NCI-H226 (cell line): Measurements from ENCODE around the gene CD8A.
"Not testable (repeated sequence)": the region's sequence is repeated elsewhere in the genome, so short reads cannot be mapped to it uniquely, and the experiment has no call there.

Source experiments
- DNase-seq: peaks from one replicate; pipeline ENCODE4 v3.0.0-alpha.2; 2015

The CD8A gene

GRCh38 chr2:86775338-86775737, 15.4 kb downstream of the CD8A start:
- no peak for DNase-seq

GRCh38 chr2:86774862-86775261, 15.9 kb downstream of the CD8A start:
- DNase-seq, result no peak

- DNase-seq, result no peak
These were observed 18.1 kb downstream of the CD8A start for GRCh38 chr2:86772611-86773010.

- DNase-seq, result no peak
These were observed 19.9 kb downstream of the CD8A start for GRCh38 chr2:86770816-86771301.

- no peak for DNase-seq
These were observed 20.9 kb downstream of the CD8A start for GRCh38 chr2:86769838-86770237.

GRCh38 chr2:86768189-86768949, 22.3 kb downstream of the CD8A start:
- peak; percentile 56 for DNase-seq

GRCh38 chr2:86765310-86765695, 25.4 kb downstream of the CD8A start:
- DNase-seq, result no peak

- no peak for DNase-seq
These were observed 25.9 kb downstream of the CD8A start for GRCh38 chr2:86764661-86765309.

- no peak for DNase-seq
These were observed 30.3 kb downstream of the CD8A start for GRCh38 chr2:86760371-86760770.

GRCh38 chr2:86758405-86758804, 32.3 kb downstream of the CD8A start:
- DNase-seq, result no peak

- no peak for DNase-seq
These were observed 37.1 kb downstream of the CD8A start for GRCh38 chr2:86753606-86754005.

- no peak for DNase-seq
These were observed 37.8 kb downstream of the CD8A start for GRCh38 chr2:86752934-86753333.

- DNase-seq, result no peak
These were observed 38.9 kb downstream of the CD8A start for GRCh38 chr2:86751778-86752177.

- no peak for DNase-seq
These were observed 40.4 kb downstream of the CD8A start for GRCh38 chr2:86750240-86750839.

- DNase-seq, result peak; percentile 26
These were observed 42.7 kb downstream of the CD8A start for GRCh38 chr2:86747711-86748639.

GRCh38 chr2:86746939-86747338, 43.8 kb downstream of the CD8A start:
- DNase-seq, result no peak

- DNase-seq, result no peak
These were observed 46.6 kb downstream of the CD8A start for GRCh38 chr2:86744152-86744551.

GRCh38 chr2:86741889-86742498, 48.7 kb downstream of the CD8A start:
- DNase-seq, result not testable (repeated sequence)

- DNase-seq, result not testable (repeated sequence)
These were observed 50.8 kb downstream of the CD8A start for GRCh38 chr2:86739889-86740288.

- not testable (repeated sequence) for DNase-seq
These were observed 51.2 kb downstream of the CD8A start for GRCh38 chr2:86739485-86739884.

- DNase-seq, result not testable (repeated sequence)
These were observed 55.8 kb downstream of the CD8A start for GRCh38 chr2:86734896-86735295.
